ENCODE measurements around the gene CLDND2.

GRCh38 chr19:51331716-51332115 lies 37.1 kb downstream of the CLDND2 start:
- no peak for TF ChIP-seq CTCF (IDR thresholded peaks at IDR 0.05)
- TF ChIP-seq POLR2A (IDR thresholded peaks at IDR 0.05) = no peak
- no peak for TF ChIP-seq POLR2AphosphoS5 (IDR thresholded peaks at IDR 0.05)
- TF ChIP-seq EP300 (IDR thresholded peaks at IDR 0.05; ENCODE audit: low read depth) = no peak

Data from transverse colon (tissue), 4 donors.